ENCODE data around the gene DPEP2. TPM values are rescaled to one million over a fixed set of nuclear protein-coding genes. Genes with fewer than 3 reads are reported as not detected.
"Not testable (repeated sequence)": the region's sequence is repeated elsewhere in the genome, so short reads cannot be mapped to it uniquely, and the experiment has no call there.

DPEP2 gene
- total and polyA plus RNA-seq, 5 experiments from 2014 or later, result 29.0 to 157 (median 47.9) TPM

DNA sequence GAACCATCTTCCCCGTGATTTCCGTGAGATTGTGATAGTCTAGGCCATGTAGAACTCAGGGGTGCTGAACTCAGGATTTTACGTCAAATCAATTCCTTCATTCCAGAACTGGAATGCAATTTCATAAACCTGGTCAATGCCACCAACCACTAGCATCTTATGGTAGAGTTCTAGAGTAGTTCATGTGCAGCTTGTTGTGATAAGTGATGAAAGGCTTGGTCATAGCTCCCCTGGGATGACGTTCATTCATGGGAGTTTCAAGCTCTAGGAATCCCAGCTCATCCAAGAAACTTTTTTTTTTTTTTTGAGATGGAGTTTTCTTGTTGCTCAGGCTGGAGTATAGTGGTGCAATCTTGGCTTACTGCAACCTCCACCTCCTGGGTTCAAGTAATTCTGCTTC is 3.7 kb upstream of the DPEP2 start:
- peaks cover 0 to 5% (median 0%) of the 10 kb centered on the region in 3 donors for H3K36me3 Mint-ChIP-seq
- ATAC-seq (no peak), DNase-seq (no peak)
- no peaks in the 10 kb centered on the region for H3K27me3 Mint-ChIP-seq
- H3K9me3 Mint-ChIP-seq, result peaks cover 0 to 6% (median 0%) of the 10 kb centered on the region in 9 donors
- POLR2A ChIA-PET, result interaction anchor here (0.8 to 17.7 kb wide), 5 partner anchors 11 to 77 kb away, joined by 3 to 447 read pairs (median 3); partner anchors contain the start of genes DDX28, DPEP2NB, DUS2 and PSMB10
- H3K4me1 Mint-ChIP-seq, result peaks cover 22 to 73% (median 57%) of the 10 kb centered on the region in 4 donors
- H3K4me3 Mint-ChIP-seq, result no peak overlapping the region
- peak overlapping the region in 9 of 10 donors; percentile 19 to 92 (median 86) for H3K27ac Mint-ChIP-seq

DNA sequence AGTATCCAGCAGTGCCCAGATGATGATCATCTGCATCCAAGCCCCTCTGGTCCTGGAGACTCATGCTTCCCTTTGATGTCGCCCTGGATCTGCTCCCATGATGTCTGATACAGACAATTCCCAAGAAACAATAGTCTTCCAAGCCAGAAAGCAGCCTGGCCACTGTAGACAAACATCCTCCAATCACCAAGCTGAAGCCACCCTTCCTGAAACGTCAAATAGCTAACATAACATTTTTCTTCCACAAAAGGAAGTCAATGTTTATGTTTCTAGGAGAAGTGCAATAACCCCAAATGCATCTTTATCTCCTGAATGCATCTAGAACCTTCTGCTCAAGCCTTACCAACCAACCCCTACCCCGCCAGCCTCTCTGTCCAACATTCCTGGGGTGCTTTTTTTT is 1.2 kb upstream of the DPEP2 start:
- H3K36me3 Mint-ChIP-seq, result peaks cover 0 to 5% (median 0%) of the 10 kb centered on the region in 3 donors
- peak overlapping the region; percentile 88 to 100 (median 96) for H3K27ac Mint-ChIP-seq
- H3K4me1 Mint-ChIP-seq, result peaks cover 16 to 78% (median 59%) of the 10 kb centered on the region in 4 donors
- DNase-seq, result peak in 2 of 10 donors; percentile 35 to 51
- H3K4me3 Mint-ChIP-seq, result peak overlapping the region; percentile 78 to 97 (median 88)
- POLR2A ChIA-PET, result interaction anchor here (0.9 to 17.7 kb wide), 15 partner anchors 6 to 355 kb away, joined by 3 to 447 read pairs (median 5); partner anchors contain the start of genes CARMIL2, DDX28, DPEP2NB and DUS2
- peaks cover 0 to 8% (median 0%) of the 10 kb centered on the region in 9 donors for H3K9me3 Mint-ChIP-seq
- ATAC-seq, result peak in 1 of 2 donors; percentile 29
- no peaks in the 10 kb centered on the region for H3K27me3 Mint-ChIP-seq

DNA sequence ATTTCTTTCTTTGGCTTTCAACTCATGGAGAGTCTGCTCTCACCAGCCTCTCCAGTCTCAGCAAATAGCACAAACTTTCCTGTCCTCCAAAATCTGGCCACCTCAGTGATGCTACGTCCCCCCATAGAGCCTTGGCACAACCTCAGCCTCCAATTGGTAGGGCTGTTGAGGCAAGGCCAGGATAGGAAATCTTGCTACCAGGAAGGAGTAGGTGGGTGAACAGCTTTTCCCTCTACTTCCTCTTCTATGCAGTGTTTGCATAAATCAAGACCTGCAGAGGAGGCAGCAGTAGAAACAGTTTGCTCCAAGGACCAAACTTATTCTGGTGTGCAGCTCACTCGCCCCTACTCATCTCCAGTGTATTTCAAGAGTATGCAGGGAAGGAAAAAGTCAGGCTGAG is 701 bp upstream of the DPEP2 start:
- Mint-ChIP-seq H3K27me3 (no peaks in the 10 kb centered on the region), H3K4me1 (peaks cover 20 to 78% (median 58%) of the 10 kb centered on the region in 4 donors), H3K9me3 (peaks cover 0 to 8% (median 0%) of the 10 kb centered on the region in 9 donors), H3K36me3 (peaks cover 0 to 5% (median 0%) of the 10 kb centered on the region in 3 donors), H3K27ac (peak overlapping the region; percentile 88 to 100 (median 96)), H3K4me3 (peak overlapping the region; percentile 78 to 97 (median 88))
- ATAC-seq, result peak; percentile 14
- peak in 1 of 10 donors; percentile 30 for DNase-seq
- POLR2A ChIA-PET, result interaction anchor here (0.9 to 17.7 kb wide), 15 partner anchors 7 to 355 kb away, joined by 3 to 447 read pairs (median 5); partner anchors contain the start of genes CARMIL2, DDX28, DPEP2NB and DUS2

DNA sequence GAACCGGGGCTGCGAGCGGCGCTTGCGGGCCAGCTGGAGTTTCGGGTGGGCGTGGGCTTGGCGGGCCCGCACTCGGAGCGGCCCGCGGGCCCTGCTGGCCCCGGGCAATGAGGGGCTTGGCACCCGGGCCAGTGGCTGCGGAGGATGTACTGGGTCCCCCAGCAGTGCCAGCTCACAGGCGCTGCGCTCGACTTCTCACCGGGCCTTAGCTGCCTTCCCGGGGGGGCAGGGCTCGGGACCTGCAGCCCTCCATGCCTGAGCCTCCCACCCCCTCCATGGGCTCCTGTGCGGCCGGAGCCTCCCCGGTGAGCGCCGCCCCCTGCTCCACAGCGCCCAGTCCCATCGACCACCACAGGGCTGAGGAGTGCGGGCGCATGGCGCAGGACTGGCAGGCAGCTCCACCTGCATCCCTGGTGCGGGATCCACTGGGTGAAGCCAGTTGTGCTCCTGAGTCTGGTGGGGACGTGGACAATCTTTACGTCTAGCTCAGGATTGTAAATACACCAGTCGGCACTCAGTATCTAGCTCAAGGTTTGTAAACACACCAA is 979 bp downstream of the DPEP2 start:
- not testable (repeated sequence) for ATAC-seq, DNase-seq, H3K9me3 Mint-ChIP-seq, H3K27me3 Mint-ChIP-seq, H3K36me3 Mint-ChIP-seq
- Mint-ChIP-seq H3K4me3 (peak overlapping the region; percentile 78 to 97 (median 88)), H3K4me1 (peaks cover 27 to 79% (median 65%) of the 10 kb centered on the region in 4 donors), H3K27ac (peak overlapping the region in 9 of 10 donors; percentile 89 to 100 (median 98))
- POLR2A ChIA-PET, result interaction anchor here (0.9 to 17.7 kb wide), 15 partner anchors 9 to 192 kb away, joined by 3 to 447 read pairs (median 7); partner anchors contain the start of genes DDX28, DPEP2NB, DUS2 and NFATC3

DNA sequence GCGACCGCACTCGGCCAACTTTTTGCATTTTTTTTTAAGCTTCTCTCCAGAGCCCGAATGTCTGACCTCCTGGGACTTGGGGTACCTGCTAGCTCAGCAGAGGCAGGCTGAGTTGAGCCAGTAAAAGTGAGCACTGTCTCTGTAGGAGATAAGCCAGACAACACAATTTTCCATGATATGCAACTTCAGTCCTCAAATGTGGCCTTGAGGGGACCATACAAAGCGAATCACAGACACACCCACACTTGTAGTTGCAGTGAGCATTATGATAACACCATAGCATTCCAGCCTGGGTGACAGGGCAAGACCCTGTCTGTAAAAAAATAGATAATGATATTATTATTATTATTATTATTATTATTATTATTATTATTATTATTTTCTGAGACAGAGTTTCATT is 2.6 kb downstream of the DPEP2 start:
- Mint-ChIP-seq H3K27ac (peak overlapping the region in 9 of 10 donors; percentile 61 to 94 (median 85)), H3K36me3 (peaks cover 0 to 5% (median 2%) of the 10 kb centered on the region in 3 donors), H3K4me1 (peaks cover 31 to 78% (median 70%) of the 10 kb centered on the region in 4 donors), H3K9me3 (peaks cover 0 to 8% (median 0%) of the 10 kb centered on the region in 9 donors), H3K27me3 (no peaks in the 10 kb centered on the region), H3K4me3 (peak overlapping the region in 6 of 10 donors; percentile 36 to 62 (median 44))
- no peak for DNase-seq
- POLR2A ChIA-PET, result interaction anchor here (4.5 to 17.7 kb wide), 4 partner anchors 10 to 88 kb away, joined by 45 to 447 read pairs (median 77); partner anchors contain the start of genes DDX28, DPEP2NB, DUS2 and NFATC3
- ATAC-seq, result no peak

DNA sequence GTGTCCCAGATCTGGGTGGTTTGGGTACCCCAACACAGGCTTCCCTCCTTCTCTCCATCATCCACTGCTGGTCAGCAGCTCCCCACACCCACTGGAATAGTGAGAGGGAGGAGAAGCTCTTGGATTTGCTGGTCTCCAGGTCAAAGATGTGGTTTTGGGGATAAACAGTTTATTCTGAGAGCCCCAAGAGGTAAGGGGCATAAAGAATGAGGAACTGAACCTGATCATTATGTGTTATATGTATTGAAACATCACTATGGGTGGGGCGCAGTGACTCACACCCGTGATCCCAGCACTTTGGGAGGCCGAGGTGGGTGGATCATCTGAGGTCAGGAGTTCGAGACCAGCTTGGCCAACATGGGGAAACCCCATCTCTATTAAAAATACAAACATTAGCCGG is 3.9 kb downstream of the DPEP2 start:
- no peaks in the 10 kb centered on the region for H3K27me3 Mint-ChIP-seq
- H3K4me3 Mint-ChIP-seq, result peak overlapping the region in 9 of 10 donors; percentile 45 to 79 (median 67)
- H3K27ac Mint-ChIP-seq, result peak overlapping the region; percentile 63 to 99 (median 94)
- POLR2A ChIA-PET, result interaction anchor here (0.8 to 17.7 kb wide), 6 partner anchors 9 to 85 kb away, joined by 3 to 447 read pairs (median 26); partner anchors contain the start of genes DDX28, DPEP2NB and DUS2
- DNase-seq, result no peak
- ATAC-seq, result no peak
- peaks cover 0 to 7% (median 5%) of the 10 kb centered on the region in 3 donors for H3K36me3 Mint-ChIP-seq
- peaks cover 29 to 75% (median 60%) of the 10 kb centered on the region in 4 donors for H3K4me1 Mint-ChIP-seq
- peaks cover 0 to 8% (median 0%) of the 10 kb centered on the region in 9 donors for H3K9me3 Mint-ChIP-seq

DNA sequence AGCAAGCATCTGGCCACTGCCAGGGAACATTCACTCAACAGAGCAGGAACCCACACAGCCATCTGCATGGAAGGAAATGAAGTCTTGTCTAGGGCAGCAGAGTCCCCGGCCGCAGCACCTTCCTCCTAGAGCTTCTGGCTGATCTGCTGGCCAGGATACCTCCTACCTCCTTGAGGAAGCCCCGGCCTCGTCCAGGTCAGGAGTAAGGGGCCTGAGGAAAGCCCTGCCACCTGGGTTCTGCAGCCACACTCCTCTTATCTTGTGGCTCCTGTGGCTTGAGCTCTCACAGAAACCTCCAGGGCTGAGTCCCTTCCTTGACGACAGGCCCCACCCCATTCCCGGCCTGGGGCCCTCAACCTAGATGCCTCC is 5.3 kb downstream of the DPEP2 start:
- H3K4me1 Mint-ChIP-seq, result peaks cover 22 to 62% (median 48%) of the 10 kb centered on the region in 4 donors
- peaks cover 0 to 10% (median 5%) of the 10 kb centered on the region in 3 donors for H3K36me3 Mint-ChIP-seq
- POLR2A ChIA-PET, result interaction anchor here (0.6 to 17.7 kb wide), 9 partner anchors 10 to 91 kb away, joined by 3 to 447 read pairs (median 4); partner anchors contain the start of genes DDX28, DPEP2NB, DUS2 and NFATC3
- ATAC-seq (peak; percentile 29 to 31), DNase-seq (peak in 2 of 10 donors; percentile 18 to 30)
- H3K27me3 Mint-ChIP-seq, H3K9me3 Mint-ChIP-seq: not testable (repeated sequence)
- peak overlapping the region; percentile 82 to 94 (median 90) for H3K4me3 Mint-ChIP-seq
- H3K27ac Mint-ChIP-seq, result peak overlapping the region; percentile 92 to 99 (median 97)

DNA sequence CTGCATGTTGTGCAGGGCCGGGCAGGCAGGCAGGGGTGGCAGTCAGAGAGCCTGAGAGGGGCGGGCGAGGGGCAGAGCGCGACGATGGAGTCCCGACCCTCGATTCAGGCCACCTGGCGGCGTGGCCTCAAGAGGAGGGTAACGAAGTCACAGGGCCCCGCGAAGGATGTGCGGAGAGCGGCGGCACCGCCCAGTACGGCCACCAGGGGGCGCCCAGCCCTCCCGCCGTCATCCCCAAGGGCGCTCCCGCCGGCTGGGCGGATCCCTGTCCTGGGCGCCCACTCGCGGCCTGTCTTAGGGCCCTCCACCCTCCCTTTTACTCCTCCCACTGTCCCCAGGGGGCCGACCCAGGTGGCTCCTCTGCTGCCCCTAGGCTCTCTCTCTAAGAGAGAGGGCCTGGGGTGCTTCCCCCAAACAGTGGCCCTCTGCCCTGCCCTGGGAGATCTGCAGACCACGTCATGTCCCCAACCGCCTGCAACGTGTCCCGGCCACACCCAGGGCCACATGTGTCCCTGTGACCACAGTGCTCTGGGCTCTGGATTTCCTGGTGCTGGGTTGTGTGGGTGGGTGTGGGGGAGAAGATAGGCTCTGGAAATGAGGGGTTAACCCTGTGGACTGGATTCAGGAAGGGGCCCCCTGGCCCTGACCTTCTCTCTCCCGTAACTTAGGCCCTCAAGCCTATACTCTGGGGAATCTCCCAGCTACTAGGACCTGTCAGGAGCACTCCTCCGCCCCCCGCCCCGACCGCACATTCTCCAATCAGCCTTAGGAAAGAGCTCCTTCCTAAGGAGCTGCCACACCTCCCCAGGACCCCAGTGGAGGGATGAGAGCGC is 5.9 kb downstream of the DPEP2 start:
- Mint-ChIP-seq H3K9me3 (peaks cover 0 to 4% (median 0%) of the 10 kb centered on the region in 9 donors), H3K4me1 (peaks cover 20 to 56% (median 44%) of the 10 kb centered on the region in 4 donors), H3K27me3 (no peaks in the 10 kb centered on the region), H3K36me3 (peaks cover 0 to 10% (median 0%) of the 10 kb centered on the region in 3 donors), H3K4me3 (peak overlapping the region; percentile 82 to 94 (median 90)), H3K27ac (peak overlapping the region; percentile 92 to 99 (median 97))
- POLR2A ChIA-PET, result interaction anchor here (0.6 to 17.7 kb wide), 11 partner anchors 10 to 272 kb away, joined by 3 to 447 read pairs (median 4); partner anchors contain the start of genes DDX28, DPEP2NB, DUS2 and NFATC3
- ATAC-seq, result peak; percentile 90 to 91
- peak; percentile 71 to 87 (median 82) for DNase-seq

DNA sequence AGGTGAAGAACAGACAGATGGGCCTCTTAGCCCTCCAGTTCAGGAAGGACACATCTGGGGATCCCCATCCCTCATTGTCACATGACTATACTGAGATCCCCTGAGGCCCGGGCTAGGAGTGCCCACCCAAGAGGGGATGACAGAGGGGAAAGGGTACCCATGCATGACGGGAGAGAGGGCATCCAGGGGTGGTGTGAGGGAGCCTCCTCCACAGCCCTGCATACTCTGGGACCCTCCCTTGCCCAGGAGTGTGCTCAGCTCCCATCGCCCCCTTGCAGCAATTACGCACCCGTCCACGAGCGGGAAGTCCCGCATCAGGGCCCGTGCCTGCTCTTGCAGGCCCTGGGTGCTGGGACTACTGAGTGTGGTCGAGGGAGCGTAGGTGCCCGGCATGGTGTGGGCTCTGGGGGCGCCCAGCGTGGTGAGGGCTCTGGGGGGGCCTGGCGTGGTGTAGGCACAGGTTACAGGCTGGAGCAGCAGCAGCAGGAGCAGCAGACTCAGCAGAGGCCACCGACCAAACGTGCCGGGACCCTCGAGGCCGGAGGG is 6.5 kb downstream of the DPEP2 start:
- no peak for DNase-seq
- Mint-ChIP-seq H3K4me3 (peak overlapping the region; percentile 14 to 94 (median 84)), H3K4me1 (peaks cover 25 to 56% (median 44%) of the 10 kb centered on the region in 4 donors)

DNA sequence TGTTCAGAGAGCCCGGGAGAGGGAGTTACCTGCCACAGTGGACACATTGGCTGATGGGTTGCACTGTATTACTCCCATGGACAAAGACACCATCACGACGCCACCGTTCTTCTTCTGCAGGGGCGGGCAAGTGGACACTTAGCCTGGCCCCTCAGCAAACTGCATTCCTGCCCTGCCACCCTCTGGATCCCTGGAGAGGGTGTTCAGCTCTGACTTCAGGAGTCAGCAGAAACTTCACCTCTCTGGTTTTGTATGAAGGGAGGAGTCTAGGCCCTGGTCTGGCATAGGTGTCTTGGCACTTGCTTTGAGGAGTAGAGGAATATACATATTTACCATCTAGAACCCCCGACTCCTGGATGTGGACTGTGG is 9.3 kb downstream of the DPEP2 start:
- H3K9me3 Mint-ChIP-seq, result peaks cover 0 to 2% (median 0%) of the 10 kb centered on the region in 9 donors
- POLR2A ChIA-PET, result interaction anchor here (0.9 to 1.4 kb wide), 5 partner anchors 9 to 51 kb away, joined by 3 to 6 read pairs (median 3); no protein-coding TSS in a partner anchor
- peaks cover 0 to 10% (median 0%) of the 10 kb centered on the region in 3 donors for H3K36me3 Mint-ChIP-seq
- H3K4me3 Mint-ChIP-seq, result no peak overlapping the region
- DNase-seq, result no peak
- H3K27me3 Mint-ChIP-seq, result no peaks in the 10 kb centered on the region
- H3K27ac Mint-ChIP-seq, result peak overlapping the region in 6 of 10 donors; percentile 2 to 73 (median 61)
- H3K4me1 Mint-ChIP-seq, result peaks cover 23 to 36% (median 31%) of the 10 kb centered on the region in 4 donors
- no peak for ATAC-seq

More for the DNA sequence above, 6.5 kb downstream of the DPEP2 start:
- peak overlapping the region; percentile 68 to 99 (median 94) for H3K27ac Mint-ChIP-seq
- H3K36me3 Mint-ChIP-seq, result peaks cover 0 to 10% (median 0%) of the 10 kb centered on the region in 3 donors
- POLR2A ChIA-PET, result interaction anchor here (0.5 to 7.0 kb wide), 9 partner anchors 7 to 273 kb away, joined by 3 to 48 read pairs (median 4); partner anchors contain the start of genes DDX28, DPEP2 and DUS2
- H3K9me3 Mint-ChIP-seq, result peaks cover 0 to 4% (median 0%) of the 10 kb centered on the region in 9 donors
- no peaks in the 10 kb centered on the region for H3K27me3 Mint-ChIP-seq
- ATAC-seq, result peak in 1 of 2 donors; percentile 6

DNA sequence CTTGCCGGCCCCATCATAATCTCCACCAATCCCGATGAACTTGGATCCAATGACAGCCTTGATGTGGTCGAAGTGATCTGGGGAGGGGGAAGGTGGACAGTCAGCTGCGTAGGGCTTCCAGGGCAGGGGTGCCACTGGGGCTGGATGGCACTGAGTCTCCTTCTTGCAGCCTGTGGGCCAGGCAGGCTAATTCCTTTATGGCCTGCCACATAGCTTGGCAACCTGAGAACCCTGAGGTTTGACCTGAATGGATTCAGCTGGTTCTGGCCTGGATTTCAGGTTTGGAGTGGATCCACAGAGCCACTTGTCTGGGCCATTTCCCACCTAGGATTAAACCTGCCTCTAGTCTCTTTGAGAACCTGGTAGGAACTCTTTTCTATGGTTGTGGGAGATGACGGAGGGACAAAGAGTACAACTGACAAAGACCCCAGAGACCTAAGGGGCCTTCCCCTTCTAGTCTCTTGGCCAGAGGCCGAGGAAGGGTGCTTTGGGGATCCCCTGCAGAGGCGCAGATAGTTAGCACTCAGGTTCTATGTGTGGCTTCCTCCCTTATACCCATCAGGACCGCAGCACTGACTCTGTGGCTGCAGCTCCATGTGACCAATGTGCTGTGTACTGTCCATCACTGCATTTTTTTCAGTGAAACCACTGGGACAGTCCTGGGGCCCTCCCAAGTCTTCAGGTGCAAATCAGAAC is 9.8 kb downstream of the DPEP2 start:
- Mint-ChIP-seq H3K36me3 (peaks cover 0 to 10% (median 0%) of the 10 kb centered on the region in 3 donors), H3K27me3 (no peaks in the 10 kb centered on the region), H3K4me3 (no peak overlapping the region), H3K4me1 (peaks cover 22 to 36% (median 32%) of the 10 kb centered on the region in 4 donors), H3K27ac (peak overlapping the region in 7 of 10 donors; percentile 10 to 94 (median 59)), H3K9me3 (no peaks in the 10 kb centered on the region)
- POLR2A ChIA-PET, result interaction anchor here (0.5 to 1.4 kb wide), 8 partner anchors 8 to 72 kb away, joined by 3 to 6 read pairs (median 3); no protein-coding TSS in a partner anchor
- DNase-seq (no peak), ATAC-seq (no peak)
